K562 (cell line): Measurements from ENCODE around the gene TBRG1. TPM values are rescaled to one million over a fixed set of nuclear protein-coding genes. Genes with fewer than 3 reads are reported as not detected.

Source experiments
- CHD1 ChIP-seq: fragments of 200-600 bp; sonication (generic); IDR thresholded peaks from one replicate; pipeline ENCODE4 v1.6.1; 2012; ENCODE audit warnings: mild to moderate bottlenecking, moderate library complexity, low read length, inconsistent platforms
- E2F8 ChIP-seq: fragments of 450-650 bp; IDR thresholded peaks from 2 replicates; pipeline ENCODE4 v1.7.1; 2018; ENCODE audit warnings: mild to moderate bottlenecking, low read depth; ENCODE audit not compliant: partially characterized antibody
- ELK1 ChIP-seq: sonication (generic); formaldehyde crosslinking; IDR thresholded peaks from 2 replicates; pipeline ENCODE4 v1.8.1; 2022; ENCODE audit warnings: missing genetic modification reagents
- EP400 ChIP-seq: fragments of 450-650 bp; IDR thresholded peaks from 2 replicates; pipeline ENCODE4 v1.6.1; 2017; ENCODE audit warnings: antibody characterized with exemption, mild to moderate bottlenecking, moderate library complexity
- GATAD2B ChIP-seq: fragments of 450-650 bp; IDR thresholded peaks from 2 replicates; pipeline ENCODE4 v1.6.1; 2017; ENCODE audit warnings: mild to moderate bottlenecking, borderline replicate concordance
- KDM2B ChIP-seq: fragments of 250-450 bp; sonication (Bioruptor Pico); IDR thresholded peaks from 2 replicates; pipeline ENCODE4 v1.8.0; 2021; ENCODE audit warnings: mild to moderate bottlenecking, moderate library complexity
- KLF1 ChIP-seq: fragments of 450-650 bp; IDR thresholded peaks from 2 replicates; pipeline ENCODE4 v1.6.1; 2016; ENCODE audit warnings: missing genetic modification characterization, missing compliant biosample characterization
- MEIS2 ChIP-seq: fragments of 450-650 bp; IDR thresholded peaks from 2 replicates; pipeline ENCODE4 v1.6.1; 2014; ENCODE audit warnings: mild to moderate bottlenecking; ENCODE audit not compliant: partially characterized antibody
- NONO ChIP-seq, 2 experiments: fragments of 200-400 bp in 1 of 2; fragments of 450-650 bp in 1 of 2; formaldehyde crosslinking in 1 of 2; IDR thresholded peaks; 2 replicates each; pipeline ENCODE4 v1.6.1; 2017; ENCODE audit warnings: low read depth in 2 of 2, mild to moderate bottlenecking in 2 of 2, moderate library complexity in 2 of 2, low read length in 1 of 2
- PHB2 ChIP-seq: fragments of 450-650 bp; IDR thresholded peaks from 2 replicates; pipeline ENCODE4 v1.6.1; 2017; ENCODE audit warnings: low read depth
- ZFP30 ChIP-seq: fragments of 250-450 bp; sonication (Bioruptor Pico); IDR thresholded peaks from 2 replicates; pipeline ENCODE4 v1.8.0; 2022; ENCODE audit warnings: moderate library complexity, mild to moderate bottlenecking, inconsistent platforms, borderline replicate concordance
- ZNF165 ChIP-seq: fragments of 250-450 bp; sonication (Bioruptor Pico); IDR thresholded peaks from 2 replicates; pipeline ENCODE4 v1.4.0; 2020; ENCODE audit warnings: borderline replicate concordance
- polyA plus RNA-seq, 8 experiments: library from polyadenylated mRNA; depleted of rRNA in 4 of 8; stranded (reverse) in 5 of 8; unstranded in 3 of 8; fragments of >200 nt; fragmentation: Nextera tagmentation in 2 of 8; fragmentation: Illumina TruSeq in 1 of 8; extraction: Ambion mirVana in 2 of 8; extraction: Trizol in 1 of 8; gene quantifications; 2 replicates each; pipeline versions ENCODE4 v1.2.1 to v1.2.3, GENCODE V29; 2011 to 2014; ENCODE audit warnings: inconsistent platforms in 1 of 8, missing spikeins in 1 of 8
- total RNA-seq, 7 experiments: library from RNA; depleted of rRNA in 6 of 7; stranded (reverse); fragments of >200 nt in 6 of 7; fragmentation: Illumina TruSeq in 2 of 7; extraction: Trizol in 2 of 7; gene quantifications; 2 replicates each; pipeline versions ENCODE4 v1.2.1 to v1.2.3, GENCODE V29; 2011 to 2021; ENCODE audit warnings: low replicate concordance in 1 of 7
- TF ChIP-seq, protein P1 (sequence below): fragments of 250-450 bp; sonication (Bioruptor Pico); IDR thresholded peaks from 2 replicates; pipeline ENCODE4 v1.8.0; 2022; ENCODE audit warnings: moderate library complexity, mild to moderate bottlenecking, inconsistent platforms
- TF ChIP-seq, protein P2 (sequence below): fragments of 250-450 bp; sonication (Bioruptor Pico); IDR thresholded peaks from 2 replicates; pipeline ENCODE4 v1.8.0; 2021; ENCODE audit warnings: moderate library complexity, mild to moderate bottlenecking, inconsistent platforms
- TF ChIP-seq, protein P3 (sequence below): fragments of 450-650 bp; IDR thresholded peaks from 2 replicates; pipeline ENCODE4 v1.6.1; 2016; ENCODE audit warnings: borderline replicate concordance

The TBRG1 gene
- total and polyA plus RNA-seq, 9 of the 15 experiments (the other 6 are each of a cell fraction or from before 2014, with no cell fraction given): 8.7 to 30.0 (median 20.2) TPM

GRCh38 chr11:124622531-124623451, at the start of gene TBRG1 (continued):
- TF ChIP-seq KLF1 (tag): no peak
- no peak for TF ChIP-seq CHD1
- TF ChIP-seq EP400: peak; percentile 86
- no peak for TF ChIP-seq ZFP30 (CRISPR knock-in tag)
- TF ChIP-seq ELK1 (CRISPR knock-in tag): no peak
- TF ChIP-seq GATAD2B: peak; percentile 33; the same call in 1 of the 2 replicates
- TF ChIP-seq, protein P1, sequence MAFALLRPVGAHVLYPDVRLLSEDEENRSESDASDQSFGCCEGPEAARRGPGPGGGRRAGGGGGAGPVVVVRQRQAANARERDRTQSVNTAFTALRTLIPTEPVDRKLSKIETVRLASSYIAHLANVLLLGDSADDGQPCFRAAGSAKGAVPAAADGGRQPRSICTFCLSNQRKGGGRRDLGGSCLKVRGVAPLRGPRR (CRISPR knock-in tag): no peak
- TF ChIP-seq E2F8: peak; percentile 94
- no peak for TF ChIP-seq PHB2
- TF ChIP-seq KDM2B (CRISPR knock-in tag): no peak; the same call in 1 of the 2 replicates
- TF ChIP-seq, protein P2, sequence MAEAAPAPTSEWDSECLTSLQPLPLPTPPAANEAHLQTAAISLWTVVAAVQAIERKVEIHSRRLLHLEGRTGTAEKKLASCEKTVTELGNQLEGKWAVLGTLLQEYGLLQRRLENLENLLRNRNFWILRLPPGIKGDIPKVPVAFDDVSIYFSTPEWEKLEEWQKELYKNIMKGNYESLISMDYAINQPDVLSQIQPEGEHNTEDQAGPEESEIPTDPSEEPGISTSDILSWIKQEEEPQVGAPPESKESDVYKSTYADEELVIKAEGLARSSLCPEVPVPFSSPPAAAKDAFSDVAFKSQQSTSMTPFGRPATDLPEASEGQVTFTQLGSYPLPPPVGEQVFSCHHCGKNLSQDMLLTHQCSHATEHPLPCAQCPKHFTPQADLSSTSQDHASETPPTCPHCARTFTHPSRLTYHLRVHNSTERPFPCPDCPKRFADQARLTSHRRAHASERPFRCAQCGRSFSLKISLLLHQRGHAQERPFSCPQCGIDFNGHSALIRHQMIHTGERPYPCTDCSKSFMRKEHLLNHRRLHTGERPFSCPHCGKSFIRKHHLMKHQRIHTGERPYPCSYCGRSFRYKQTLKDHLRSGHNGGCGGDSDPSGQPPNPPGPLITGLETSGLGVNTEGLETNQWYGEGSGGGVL (CRISPR knock-in tag): no peak
- TF ChIP-seq, protein P3, sequence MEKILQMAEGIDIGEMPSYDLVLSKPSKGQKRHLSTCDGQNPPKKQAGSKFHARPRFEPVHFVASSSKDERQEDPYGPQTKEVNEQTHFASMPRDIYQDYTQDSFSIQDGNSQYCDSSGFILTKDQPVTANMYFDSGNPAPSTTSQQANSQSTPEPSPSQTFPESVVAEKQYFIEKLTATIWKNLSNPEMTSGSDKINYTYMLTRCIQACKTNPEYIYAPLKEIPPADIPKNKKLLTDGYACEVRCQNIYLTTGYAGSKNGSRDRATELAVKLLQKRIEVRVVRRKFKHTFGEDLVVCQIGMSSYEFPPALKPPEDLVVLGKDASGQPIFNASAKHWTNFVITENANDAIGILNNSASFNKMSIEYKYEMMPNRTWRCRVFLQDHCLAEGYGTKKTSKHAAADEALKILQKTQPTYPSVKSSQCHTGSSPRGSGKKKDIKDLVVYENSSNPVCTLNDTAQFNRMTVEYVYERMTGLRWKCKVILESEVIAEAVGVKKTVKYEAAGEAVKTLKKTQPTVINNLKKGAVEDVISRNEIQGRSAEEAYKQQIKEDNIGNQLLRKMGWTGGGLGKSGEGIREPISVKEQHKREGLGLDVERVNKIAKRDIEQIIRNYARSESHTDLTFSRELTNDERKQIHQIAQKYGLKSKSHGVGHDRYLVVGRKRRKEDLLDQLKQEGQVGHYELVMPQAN: no peak
- no peak for TF ChIP-seq MEIS2
- TF ChIP-seq NONO (IDR thresholded peaks at IDR 0.05; ENCODE audit: low read depth in 2 of 2, low read length in 1 of 2): 0 out of 4 replicates have a peak, but pooled peaks of 1 of the 2 experiments have one; percentile 7
- no peak for TF ChIP-seq ZNF165 (CRISPR knock-in tag)
